ENCODE data around the gene ABL1.

GRCh38 chr9:130872093-130872492 lies 37.0 kb downstream of the ABL1 start:
- TF ChIP-seq RAD21 (conservative IDR thresholded peaks at IDR 0.05) = no peak
- TF ChIP-seq EZH2 (IDR thresholded peaks at IDR 0.05; ENCODE audit: borderline replicate concordance, insufficient read depth, low read length, poor library complexity, severe bottlenecking) = no peak
- TF ChIP-seq, protein P1, sequence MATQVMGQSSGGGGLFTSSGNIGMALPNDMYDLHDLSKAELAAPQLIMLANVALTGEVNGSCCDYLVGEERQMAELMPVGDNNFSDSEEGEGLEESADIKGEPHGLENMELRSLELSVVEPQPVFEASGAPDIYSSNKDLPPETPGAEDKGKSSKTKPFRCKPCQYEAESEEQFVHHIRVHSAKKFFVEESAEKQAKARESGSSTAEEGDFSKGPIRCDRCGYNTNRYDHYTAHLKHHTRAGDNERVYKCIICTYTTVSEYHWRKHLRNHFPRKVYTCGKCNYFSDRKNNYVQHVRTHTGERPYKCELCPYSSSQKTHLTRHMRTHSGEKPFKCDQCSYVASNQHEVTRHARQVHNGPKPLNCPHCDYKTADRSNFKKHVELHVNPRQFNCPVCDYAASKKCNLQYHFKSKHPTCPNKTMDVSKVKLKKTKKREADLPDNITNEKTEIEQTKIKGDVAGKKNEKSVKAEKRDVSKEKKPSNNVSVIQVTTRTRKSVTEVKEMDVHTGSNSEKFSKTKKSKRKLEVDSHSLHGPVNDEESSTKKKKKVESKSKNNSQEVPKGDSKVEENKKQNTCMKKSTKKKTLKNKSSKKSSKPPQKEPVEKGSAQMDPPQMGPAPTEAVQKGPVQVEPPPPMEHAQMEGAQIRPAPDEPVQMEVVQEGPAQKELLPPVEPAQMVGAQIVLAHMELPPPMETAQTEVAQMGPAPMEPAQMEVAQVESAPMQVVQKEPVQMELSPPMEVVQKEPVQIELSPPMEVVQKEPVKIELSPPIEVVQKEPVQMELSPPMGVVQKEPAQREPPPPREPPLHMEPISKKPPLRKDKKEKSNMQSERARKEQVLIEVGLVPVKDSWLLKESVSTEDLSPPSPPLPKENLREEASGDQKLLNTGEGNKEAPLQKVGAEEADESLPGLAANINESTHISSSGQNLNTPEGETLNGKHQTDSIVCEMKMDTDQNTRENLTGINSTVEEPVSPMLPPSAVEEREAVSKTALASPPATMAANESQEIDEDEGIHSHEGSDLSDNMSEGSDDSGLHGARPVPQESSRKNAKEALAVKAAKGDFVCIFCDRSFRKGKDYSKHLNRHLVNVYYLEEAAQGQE (IDR thresholded peaks at IDR 0.05; ENCODE audit: borderline replicate concordance) = no peak

Measured in neural cell (in vitro differentiated cells).